Aorta (tissue), 5 donors: Measurements from ENCODE around the gene PPP2R5D. TPM values are rescaled to one million over a fixed set of nuclear protein-coding genes. Genes with fewer than 3 reads are reported as not detected.
A peak's percentile ranks its signal among the peaks of the same experiment; 100 is the strongest.

ENCODE experiments used
- ATAC-seq: fragments of 200-7000 bp; cut with Tn5 transposase; one replicate; pipeline ENCODE4 v1.9.1; 2022; ENCODE audit warnings: moderate library complexity; ENCODE audit not compliant: low FRiP score
- DNase-seq, 2 donors: peaks; one replicate each; pipeline ENCODE4 v3.0.0-alpha.2; 2020
- H3K27ac ChIP-seq, 2 donors: one replicate each; pipeline ENCODE4 v1.5.1; 2013; ENCODE audit warnings: low read length in 2 of 2, mild to moderate bottlenecking in 2 of 2, moderate library complexity in 2 of 2, control low read depth in 1 of 2, inconsistent platforms in 1 of 2, low read depth in 1 of 2
- H3K27me3 ChIP-seq, 2 donors: one replicate each; pipeline ENCODE4 v1.6.1; 2013; ENCODE audit warnings: control low read depth in 1 of 2, low read length in 1 of 2, mild to moderate bottlenecking in 1 of 2, moderate library complexity in 1 of 2; ENCODE audit not compliant: insufficient read depth in 2 of 2, control insufficient read depth in 1 of 2
- H3K36me3 ChIP-seq, 2 donors: one replicate each; pipeline ENCODE4 v1.6.1; 2013; ENCODE audit warnings: control low read depth in 1 of 2, low read length in 1 of 2, mild to moderate bottlenecking in 1 of 2; ENCODE audit not compliant: insufficient read depth in 2 of 2, control insufficient read depth in 1 of 2
- H3K4me1 ChIP-seq, 2 donors: one replicate each; pipeline ENCODE4 v1.6.1; 2013; ENCODE audit warnings: low read length in 2 of 2, control low read depth in 1 of 2, mild to moderate bottlenecking in 1 of 2, moderate library complexity in 1 of 2; ENCODE audit not compliant: insufficient read depth in 2 of 2, control insufficient read depth in 1 of 2
- H3K4me3 ChIP-seq, 2 donors: one replicate each; pipeline ENCODE4 v1.5.1; 2013; ENCODE audit warnings: low read length in 2 of 2, control low read depth in 1 of 2, mild to moderate bottlenecking in 1 of 2
- H3K9me3 ChIP-seq: one replicate; pipeline ENCODE4 v1.6.1; 2013; ENCODE audit warnings: mild to moderate bottlenecking, low read length; ENCODE audit not compliant: control insufficient read depth
- WGBS, 2 donors: extraction: QIAGEN DNeasy Blood & Tissue Kit; methylation state at CpG; one replicate each; pipeline ENCODE4 v1.1.7; 2013; 5-methylcytosine and 5-hydroxymethylcytosine counted together
- intact Hi-C, 2 donors: fragments of 100-400 bp; cut with DNase I; formaldehyde crosslinking; loops; one replicate each; pipeline versions ENCODE4 v1.14.2 to v1.15.0; 2022
- polyA plus RNA-seq, 2 donors: library from polyadenylated mRNA; stranded (reverse); fragments of 200-250 nt; gene quantifications; one replicate each; pipeline ENCODE4 v1.2.3, GENCODE V29; 2013
- total RNA-seq, 2 donors: library from RNA; stranded (reverse); fragmentation: NEBNext Ultra II Directional; extraction: Animal tissue kit (Norgen Biotek cat#: 25700); gene quantifications; one replicate each; pipeline ENCODE4 v1.2.1, GENCODE V29; 2021
- donor health status: healthy with polysubstance abuse.
- donor health status: Bipolar disorder and iron deficiency.
- donor health status: DM: no; HTN: no; CAD: no.
- donor health status: DM: no; HTN: no; CAD: no.
- donor health status: DM: yes; HTN: yes; CAD: no.

Gene PPP2R5D
- total and polyA plus RNA-seq, 4 donors: 20.3 to 31.7 (median 27.2) TPM

GRCh38 chr6:42968783-42969182, 15.6 kb upstream of the PPP2R5D start:
- Histone ChIP-seq H3K27me3 (no peaks in the 10 kb centered on the region), H3K27ac (no peak overlapping the region), H3K36me3 (peaks cover 0 to 12% of the 10 kb centered on the region in 2 donors), H3K4me1 (no peaks in the 10 kb centered on the region), H3K4me3 (no peak overlapping the region), H3K9me3 (no peaks in the 10 kb centered on the region)
- intact Hi-C loops: no loop called here
- 69 to 81% methylated on average over 4 of the region's 4 CpGs for WGBS, 2 donors
- DNase-seq (no peak), ATAC-seq (no peak)

GRCh38 chr6:42969431-42969830, 14.9 kb upstream of the PPP2R5D start:
- 87 to 91% methylated on average over 2 of the region's 2 CpGs for WGBS, 2 donors
- Histone ChIP-seq H3K27me3 (no peaks in the 10 kb centered on the region), H3K9me3 (no peaks in the 10 kb centered on the region), H3K4me3 (no peak overlapping the region), H3K4me1 (no peaks in the 10 kb centered on the region), H3K27ac (no peak overlapping the region), H3K36me3 (peaks cover 0 to 12% of the 10 kb centered on the region in 2 donors)
- intact Hi-C loops: no loop called here
- DNase-seq (no peak), ATAC-seq (no peak)

- Histone ChIP-seq H3K36me3 (peaks cover 0 to 10% of the 10 kb centered on the region in 2 donors), H3K27ac (no peak overlapping the region), H3K9me3 (no peaks in the 10 kb centered on the region), H3K4me3 (no peak overlapping the region), H3K4me1 (no peaks in the 10 kb centered on the region), H3K27me3 (no peaks in the 10 kb centered on the region)
- 91 to 96% methylated on average over 4 of the region's 4 CpGs for WGBS, 2 donors
- no peak for ATAC-seq
- no peak for DNase-seq
- intact Hi-C loops: no loop called here
Observed at GRCh38 chr6:42969934-42970333, 14.4 kb upstream of the PPP2R5D start.

GRCh38 chr6:42970871-42971612, 13.3 kb upstream of the PPP2R5D start:
- H3K4me3 ChIP-seq: no peak overlapping the region
- no peak for ATAC-seq
- peaks cover 0 to 5% of the 10 kb centered on the region in 2 donors for H3K36me3 ChIP-seq
- no peaks in the 10 kb centered on the region for H3K9me3 ChIP-seq
- no peak for DNase-seq
- intact Hi-C loops: no loop called here
- no peak overlapping the region for H3K27ac ChIP-seq
- 62 to 78% methylated on average over 4 of the region's 4 CpGs for WGBS, 2 donors
- H3K4me1 ChIP-seq: no peaks in the 10 kb centered on the region
- no peaks in the 10 kb centered on the region for H3K27me3 ChIP-seq

- intact Hi-C loops: no loop called here
- Histone ChIP-seq H3K9me3 (no peaks in the 10 kb centered on the region), H3K4me3 (no peak overlapping the region), H3K36me3 (peaks cover 0 to 3% of the 10 kb centered on the region in 2 donors), H3K27ac (no peak overlapping the region), H3K27me3 (no peaks in the 10 kb centered on the region), H3K4me1 (no peaks in the 10 kb centered on the region)
- DNase-seq (no peak), ATAC-seq (no peak)
- 69 to 74% methylated on average over 3 of the region's 3 CpGs for WGBS, 2 donors
Observed at GRCh38 chr6:42971746-42972327, 12.5 kb upstream of the PPP2R5D start.

- Histone ChIP-seq H3K36me3 (no peaks in the 10 kb centered on the region), H3K4me3 (no peak overlapping the region), H3K9me3 (no peaks in the 10 kb centered on the region), H3K27ac (no peak overlapping the region), H3K4me1 (no peaks in the 10 kb centered on the region), H3K27me3 (no peaks in the 10 kb centered on the region)
- intact Hi-C loops: no loop called here
- ATAC-seq (no peak), DNase-seq (no peak)
- WGBS, 2 donors: 89 to 91% methylated on average over 3 of the region's 3 CpGs
Observed at GRCh38 chr6:42973926-42974325, 10.4 kb upstream of the PPP2R5D start.

- intact Hi-C loops: loop anchor here in 1 of 2 donors (5.0 kb wide), 2 partner anchors 37 to 43 kb away; partner anchors contain the start of genes KLHDC3 and MEA1
- DNase-seq (no peak), ATAC-seq (no peak)
- 81 to 82% methylated on average over 5 of the region's 5 CpGs for WGBS, 2 donors
- no peak overlapping the region for H3K4me3 ChIP-seq
- no peaks in the 10 kb centered on the region for H3K4me1 ChIP-seq
- no peak overlapping the region for H3K27ac ChIP-seq
- H3K9me3 ChIP-seq: no peaks in the 10 kb centered on the region
- H3K27me3 ChIP-seq: no peaks in the 10 kb centered on the region
- no peaks in the 10 kb centered on the region for H3K36me3 ChIP-seq
Observed at GRCh38 chr6:42974919-42975505, 9.4 kb upstream of the PPP2R5D start.

GRCh38 chr6:42978487-42978838, 5.9 kb upstream of the PPP2R5D start:
- ATAC-seq: peak; percentile 55
- H3K4me1 ChIP-seq: no peaks in the 10 kb centered on the region

More at GRCh38 chr6:42978487-42978838, 5.9 kb upstream of the PPP2R5D start:
- 0% methylated on average over 16 to 28 of the region's 28 CpGs for WGBS, 2 donors
- Histone ChIP-seq H3K27me3 (no peaks in the 10 kb centered on the region), H3K4me3 (peak overlapping the region; percentile 66 to 80), H3K36me3 (no peaks in the 10 kb centered on the region), H3K27ac (peak overlapping the region; percentile 72 to 83), H3K9me3 (no peaks in the 10 kb centered on the region)
- peak; percentile 58 to 80 for DNase-seq
- intact Hi-C loops: loop anchor here in 1 of 2 donors (5.0 kb wide), 2 partner anchors 34 to 46 kb away; partner anchors contain the start of genes KLHDC3 and MEA1
